GM23338 (cell line): ENCODE data around the gene GRHL3.

Experiments
- EZH2 ChIP-seq: fragments of 200-600 bp; sonication (generic); IDR thresholded peaks from one replicate; pipeline ENCODE4 v1.8.0; 2017; ENCODE audit warnings: antibody characterized with exemption, mild to moderate bottlenecking, low read depth; ENCODE audit not compliant: unreplicated experiment
- EZH2phosphoT487 ChIP-seq: fragments of 200-600 bp; sonication (generic); IDR thresholded peaks from one replicate; pipeline ENCODE4 v1.8.1; 2018; ENCODE audit warnings: antibody characterized with exemption; ENCODE audit not compliant: unreplicated experiment
- JUNB ChIP-seq: IDR thresholded peaks from one replicate; pipeline ENCODE4 v1.6.1; 2016; ENCODE audit warnings: antibody characterized with exemption; ENCODE audit not compliant: unreplicated experiment
- POLR2AphosphoS5 ChIP-seq: IDR thresholded peaks from 2 replicates; pipeline ENCODE4 v1.6.1; 2016; ENCODE audit warnings: antibody characterized with exemption, low read depth
- ZNF331 ChIP-seq: fragments of 250-450 bp; sonication (Bioruptor Pico); IDR thresholded peaks from 2 replicates; pipeline ENCODE4 v1.5.0; 2020; ENCODE audit warnings: low read depth, mild to moderate bottlenecking, moderate library complexity
- TF ChIP-seq, protein P1 (sequence below), 2 experiments: fragments of 200-600 bp in 1 of 2; sonication (generic) in 1 of 2; conservative IDR thresholded peaks; 2 replicates each; pipeline versions ENCODE4 v1.5.1 to v1.6.1; 2016 to 2017; ENCODE audit warnings: antibody characterized with exemption in 2 of 2, low read depth in 2 of 2, mild to moderate bottlenecking in 2 of 2, moderate library complexity in 1 of 2
- TF ChIP-seq, protein P2 (sequence below): IDR thresholded peaks from one replicate; pipeline ENCODE4 v1.6.1; 2018; ENCODE audit warnings: antibody characterized with exemption; ENCODE audit not compliant: unreplicated experiment
- TF ChIP-seq, protein P3 (sequence below): IDR thresholded peaks from 2 replicates; pipeline ENCODE4 v1.6.1; 2016; ENCODE audit warnings: antibody characterized with exemption

GRCh38 chr1:24357038-24357437 is 37.9 kb downstream of the GRHL3 start:
- TF ChIP-seq, protein P1, sequence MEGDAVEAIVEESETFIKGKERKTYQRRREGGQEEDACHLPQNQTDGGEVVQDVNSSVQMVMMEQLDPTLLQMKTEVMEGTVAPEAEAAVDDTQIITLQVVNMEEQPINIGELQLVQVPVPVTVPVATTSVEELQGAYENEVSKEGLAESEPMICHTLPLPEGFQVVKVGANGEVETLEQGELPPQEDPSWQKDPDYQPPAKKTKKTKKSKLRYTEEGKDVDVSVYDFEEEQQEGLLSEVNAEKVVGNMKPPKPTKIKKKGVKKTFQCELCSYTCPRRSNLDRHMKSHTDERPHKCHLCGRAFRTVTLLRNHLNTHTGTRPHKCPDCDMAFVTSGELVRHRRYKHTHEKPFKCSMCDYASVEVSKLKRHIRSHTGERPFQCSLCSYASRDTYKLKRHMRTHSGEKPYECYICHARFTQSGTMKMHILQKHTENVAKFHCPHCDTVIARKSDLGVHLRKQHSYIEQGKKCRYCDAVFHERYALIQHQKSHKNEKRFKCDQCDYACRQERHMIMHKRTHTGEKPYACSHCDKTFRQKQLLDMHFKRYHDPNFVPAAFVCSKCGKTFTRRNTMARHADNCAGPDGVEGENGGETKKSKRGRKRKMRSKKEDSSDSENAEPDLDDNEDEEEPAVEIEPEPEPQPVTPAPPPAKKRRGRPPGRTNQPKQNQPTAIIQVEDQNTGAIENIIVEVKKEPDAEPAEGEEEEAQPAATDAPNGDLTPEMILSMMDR (conservative IDR thresholded peaks at IDR 0.05; ENCODE audit: low read depth in 2 of 2), result no peak
- TF ChIP-seq POLR2AphosphoS5 (no peak), EZH2 (no peak), EZH2phosphoT487 (no peak), JUNB (no peak), ZNF331 (CRISPR knock-in tag) (no peak)
- TF ChIP-seq, protein P2, sequence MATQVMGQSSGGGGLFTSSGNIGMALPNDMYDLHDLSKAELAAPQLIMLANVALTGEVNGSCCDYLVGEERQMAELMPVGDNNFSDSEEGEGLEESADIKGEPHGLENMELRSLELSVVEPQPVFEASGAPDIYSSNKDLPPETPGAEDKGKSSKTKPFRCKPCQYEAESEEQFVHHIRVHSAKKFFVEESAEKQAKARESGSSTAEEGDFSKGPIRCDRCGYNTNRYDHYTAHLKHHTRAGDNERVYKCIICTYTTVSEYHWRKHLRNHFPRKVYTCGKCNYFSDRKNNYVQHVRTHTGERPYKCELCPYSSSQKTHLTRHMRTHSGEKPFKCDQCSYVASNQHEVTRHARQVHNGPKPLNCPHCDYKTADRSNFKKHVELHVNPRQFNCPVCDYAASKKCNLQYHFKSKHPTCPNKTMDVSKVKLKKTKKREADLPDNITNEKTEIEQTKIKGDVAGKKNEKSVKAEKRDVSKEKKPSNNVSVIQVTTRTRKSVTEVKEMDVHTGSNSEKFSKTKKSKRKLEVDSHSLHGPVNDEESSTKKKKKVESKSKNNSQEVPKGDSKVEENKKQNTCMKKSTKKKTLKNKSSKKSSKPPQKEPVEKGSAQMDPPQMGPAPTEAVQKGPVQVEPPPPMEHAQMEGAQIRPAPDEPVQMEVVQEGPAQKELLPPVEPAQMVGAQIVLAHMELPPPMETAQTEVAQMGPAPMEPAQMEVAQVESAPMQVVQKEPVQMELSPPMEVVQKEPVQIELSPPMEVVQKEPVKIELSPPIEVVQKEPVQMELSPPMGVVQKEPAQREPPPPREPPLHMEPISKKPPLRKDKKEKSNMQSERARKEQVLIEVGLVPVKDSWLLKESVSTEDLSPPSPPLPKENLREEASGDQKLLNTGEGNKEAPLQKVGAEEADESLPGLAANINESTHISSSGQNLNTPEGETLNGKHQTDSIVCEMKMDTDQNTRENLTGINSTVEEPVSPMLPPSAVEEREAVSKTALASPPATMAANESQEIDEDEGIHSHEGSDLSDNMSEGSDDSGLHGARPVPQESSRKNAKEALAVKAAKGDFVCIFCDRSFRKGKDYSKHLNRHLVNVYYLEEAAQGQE, result no peak
- TF ChIP-seq, protein P3, sequence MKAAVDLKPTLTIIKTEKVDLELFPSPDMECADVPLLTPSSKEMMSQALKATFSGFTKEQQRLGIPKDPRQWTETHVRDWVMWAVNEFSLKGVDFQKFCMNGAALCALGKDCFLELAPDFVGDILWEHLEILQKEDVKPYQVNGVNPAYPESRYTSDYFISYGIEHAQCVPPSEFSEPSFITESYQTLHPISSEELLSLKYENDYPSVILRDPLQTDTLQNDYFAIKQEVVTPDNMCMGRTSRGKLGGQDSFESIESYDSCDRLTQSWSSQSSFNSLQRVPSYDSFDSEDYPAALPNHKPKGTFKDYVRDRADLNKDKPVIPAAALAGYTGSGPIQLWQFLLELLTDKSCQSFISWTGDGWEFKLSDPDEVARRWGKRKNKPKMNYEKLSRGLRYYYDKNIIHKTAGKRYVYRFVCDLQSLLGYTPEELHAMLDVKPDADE, result no peak
